ENCODE results near the gene TGFB1.

The TGFB1 gene

DNA sequence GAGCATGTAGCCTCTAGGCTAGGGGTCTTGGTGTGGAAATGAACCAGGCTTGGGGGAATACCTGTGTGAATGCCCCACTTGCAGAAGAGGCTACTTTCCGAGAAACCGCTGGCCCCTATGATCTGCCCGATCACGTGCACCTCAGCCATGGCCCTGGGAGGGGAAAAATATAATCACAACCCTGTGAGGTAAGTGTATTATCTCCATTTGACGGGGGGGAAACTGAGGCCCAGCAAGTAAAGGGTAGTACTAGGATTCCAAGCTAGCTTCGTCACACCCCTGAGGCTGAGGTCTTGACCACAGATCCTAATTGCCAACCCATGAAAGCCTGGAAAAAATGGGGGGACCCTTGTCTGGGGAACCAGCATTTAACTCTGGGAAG, 9.6 kb upstream of the TGFB1 start:
- peak overlapping the region; percentile 96 for H3K4me3 ChIP-seq (ENCODE audit: control insufficient read depth, low read depth, low read length)
- no peak for DNase-seq (ENCODE audit: low read depth)
- TF ChIP-seq, protein P1, sequence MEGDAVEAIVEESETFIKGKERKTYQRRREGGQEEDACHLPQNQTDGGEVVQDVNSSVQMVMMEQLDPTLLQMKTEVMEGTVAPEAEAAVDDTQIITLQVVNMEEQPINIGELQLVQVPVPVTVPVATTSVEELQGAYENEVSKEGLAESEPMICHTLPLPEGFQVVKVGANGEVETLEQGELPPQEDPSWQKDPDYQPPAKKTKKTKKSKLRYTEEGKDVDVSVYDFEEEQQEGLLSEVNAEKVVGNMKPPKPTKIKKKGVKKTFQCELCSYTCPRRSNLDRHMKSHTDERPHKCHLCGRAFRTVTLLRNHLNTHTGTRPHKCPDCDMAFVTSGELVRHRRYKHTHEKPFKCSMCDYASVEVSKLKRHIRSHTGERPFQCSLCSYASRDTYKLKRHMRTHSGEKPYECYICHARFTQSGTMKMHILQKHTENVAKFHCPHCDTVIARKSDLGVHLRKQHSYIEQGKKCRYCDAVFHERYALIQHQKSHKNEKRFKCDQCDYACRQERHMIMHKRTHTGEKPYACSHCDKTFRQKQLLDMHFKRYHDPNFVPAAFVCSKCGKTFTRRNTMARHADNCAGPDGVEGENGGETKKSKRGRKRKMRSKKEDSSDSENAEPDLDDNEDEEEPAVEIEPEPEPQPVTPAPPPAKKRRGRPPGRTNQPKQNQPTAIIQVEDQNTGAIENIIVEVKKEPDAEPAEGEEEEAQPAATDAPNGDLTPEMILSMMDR (conservative IDR thresholded peaks at IDR 0.05; ENCODE audit: control insufficient read depth, insufficient read depth, low read depth, low read length): no peak

DNA sequence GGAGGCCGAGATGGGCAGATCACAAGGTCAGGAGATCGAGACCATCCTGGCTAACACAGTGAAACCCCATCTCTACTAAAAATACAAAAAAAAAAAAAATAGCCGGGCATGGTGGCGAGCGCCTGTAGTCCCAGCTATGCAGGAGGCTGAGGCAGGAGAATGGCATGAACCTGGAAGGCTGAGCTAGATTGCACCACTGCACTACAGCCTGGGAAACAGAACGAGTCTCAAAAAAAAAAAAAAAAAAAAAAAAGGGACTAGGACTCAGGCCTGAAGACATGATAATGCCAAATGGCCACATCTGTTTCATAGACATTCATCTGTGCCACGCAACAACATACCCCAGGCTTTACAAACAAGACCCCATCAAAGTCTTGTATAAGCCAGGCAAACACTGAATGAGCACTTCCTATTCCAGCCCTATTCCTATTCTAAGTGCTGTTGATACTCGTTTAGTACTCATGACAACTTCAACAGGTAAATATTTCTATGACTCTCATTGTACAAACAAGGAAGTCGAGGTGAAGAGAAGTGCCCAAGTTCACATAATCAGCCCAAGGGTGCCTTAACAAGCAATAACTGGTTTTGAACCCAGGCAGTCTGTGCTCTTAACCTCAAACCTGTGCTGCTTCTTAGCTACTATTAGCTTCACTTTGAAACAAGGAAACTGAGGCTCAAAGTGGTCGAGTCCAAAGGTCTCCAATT, 8.6 kb upstream of the TGFB1 start:
- no peak overlapping the region for H3K4me3 ChIP-seq (ENCODE audit: control insufficient read depth, low read depth, low read length)
- TF ChIP-seq, protein P1 (conservative IDR thresholded peaks at IDR 0.05; ENCODE audit: control insufficient read depth, insufficient read depth, low read depth, low read length): no peak
- no peak for DNase-seq (ENCODE audit: low read depth)

DNA sequence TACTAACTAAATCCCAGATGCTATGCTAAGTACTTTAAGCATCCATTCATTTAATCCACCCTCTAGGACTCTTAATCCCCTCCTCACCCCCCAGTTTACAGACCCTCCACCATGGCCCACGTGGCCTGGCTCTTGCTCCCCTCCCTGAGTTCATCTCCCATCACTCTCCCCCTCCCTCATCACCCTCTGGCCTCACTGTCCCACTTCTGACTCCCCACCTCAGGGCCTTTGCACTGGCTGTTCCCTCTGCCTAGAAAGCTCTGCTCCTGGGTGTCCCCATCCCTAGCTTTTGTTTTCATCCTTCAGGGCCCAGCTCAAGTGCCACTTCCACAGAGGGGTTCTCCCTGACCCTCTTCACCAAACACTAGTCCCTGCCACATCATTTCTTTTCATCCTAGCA, 6.0 kb upstream of the TGFB1 start:
- DNase-seq (ENCODE audit: low read depth): no peak
- no peak overlapping the region for H3K4me3 ChIP-seq (ENCODE audit: control insufficient read depth, low read depth, low read length)
- TF ChIP-seq, protein P1 (conservative IDR thresholded peaks at IDR 0.05; ENCODE audit: control insufficient read depth, insufficient read depth, low read depth, low read length): no peak

DNA sequence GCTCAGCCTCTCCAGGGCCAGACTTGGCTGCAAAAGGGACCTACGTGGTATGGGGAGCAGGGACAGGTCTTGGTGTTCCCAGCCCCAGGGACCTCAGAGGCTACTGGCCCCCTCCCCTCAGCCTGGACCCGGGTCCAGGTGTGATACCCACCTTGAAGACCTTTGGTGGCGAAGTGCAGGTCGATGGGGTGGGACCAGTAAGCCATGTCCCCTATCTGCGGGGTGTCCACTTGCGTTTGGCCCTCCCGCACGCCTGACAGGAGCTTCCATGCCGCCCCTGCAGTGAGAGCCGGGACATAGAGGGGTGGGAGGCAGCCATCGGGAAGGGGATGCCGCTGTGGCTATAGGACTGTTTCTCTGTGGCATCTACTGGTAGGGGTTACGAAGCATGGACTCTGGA, 4.0 kb upstream of the TGFB1 start:
- no peak for DNase-seq (ENCODE audit: low read depth)
- H3K4me3 ChIP-seq (ENCODE audit: control insufficient read depth, low read depth, low read length): no peak overlapping the region
- TF ChIP-seq, protein P1 (conservative IDR thresholded peaks at IDR 0.05; ENCODE audit: control insufficient read depth, insufficient read depth, low read depth, low read length): no peak

DNA sequence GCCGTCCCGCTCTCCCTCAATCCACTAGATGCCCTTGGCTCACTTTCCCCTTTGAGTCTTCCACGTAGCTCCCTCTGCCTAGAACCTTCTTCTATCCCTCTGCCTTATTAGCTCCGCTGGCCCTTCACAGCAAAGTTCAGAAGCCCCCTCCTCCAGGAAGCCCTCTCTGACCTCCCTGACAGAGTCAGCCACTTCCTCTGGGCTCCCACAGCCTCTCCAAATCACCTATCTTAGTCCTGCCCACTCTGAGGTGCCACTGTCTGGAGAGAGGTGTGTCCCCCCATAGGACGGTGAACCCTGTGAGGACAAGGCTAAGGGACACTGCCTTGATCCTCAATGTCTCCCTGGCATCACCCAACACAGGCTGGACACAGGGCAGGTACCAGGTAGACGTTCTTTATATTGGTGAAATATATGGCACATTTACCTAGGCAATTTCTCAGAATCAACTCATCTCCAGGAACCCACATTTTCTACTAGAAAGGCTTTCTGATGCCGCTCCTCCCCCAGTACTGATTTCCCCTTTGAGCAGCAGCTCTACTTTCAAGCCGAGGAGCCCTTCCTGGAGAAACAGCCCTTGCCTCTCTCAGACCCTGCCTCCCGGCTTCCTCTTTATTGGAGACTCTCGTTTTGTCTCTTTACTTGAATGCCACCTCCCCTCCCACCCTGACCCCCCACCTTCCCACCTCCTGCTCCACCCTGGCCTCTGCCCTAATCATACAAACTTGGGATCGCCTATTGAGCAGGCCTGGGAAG, 3.4 kb upstream of the TGFB1 start:
- H3K4me3 ChIP-seq (ENCODE audit: control insufficient read depth, low read depth, low read length): no peak overlapping the region
- TF ChIP-seq, protein P1 (conservative IDR thresholded peaks at IDR 0.05; ENCODE audit: control insufficient read depth, insufficient read depth, low read depth, low read length): no peak
- no peak for DNase-seq (ENCODE audit: low read depth)

DNA sequence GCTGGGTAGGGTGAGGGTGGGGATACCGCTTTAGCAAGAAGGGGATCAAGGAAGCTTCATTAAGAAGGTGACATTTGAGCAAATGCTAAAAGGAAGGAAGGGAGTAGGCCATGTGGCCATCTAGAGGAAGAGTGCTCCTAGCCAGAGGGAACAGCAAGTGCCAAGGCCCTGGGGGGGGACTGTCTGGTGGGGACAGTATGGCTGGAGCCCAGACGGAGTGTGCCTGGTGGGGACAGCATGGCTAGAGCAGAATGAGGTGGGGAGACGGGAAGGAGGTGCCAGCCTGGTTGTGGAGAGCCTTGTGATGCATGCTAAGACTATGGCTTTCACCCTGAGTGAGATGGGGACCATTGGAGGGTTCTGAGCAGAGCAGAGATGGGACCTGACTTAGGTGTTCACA, 2.1 kb upstream of the TGFB1 start:
- H3K4me3 ChIP-seq (ENCODE audit: control insufficient read depth, low read depth, low read length): no peak overlapping the region
- no peak for DNase-seq (ENCODE audit: low read depth)
- TF ChIP-seq, protein P1 (conservative IDR thresholded peaks at IDR 0.05; ENCODE audit: control insufficient read depth, insufficient read depth, low read depth, low read length): no peak

All from fibroblast of mammary gland (primary cell).